Measurements from ENCODE around the gene IKBKG. TPM values are rescaled to one million over a fixed set of nuclear protein-coding genes. Genes with fewer than 3 reads are reported as not detected.
"Not testable (repeated sequence)": the region's sequence is repeated elsewhere in the genome, so short reads cannot be mapped to it uniquely, and the experiment has no call there.

Gene IKBKG
- total RNA-seq, 1 donor, result 18.5 TPM

- TF ChIP-seq CTCF (IDR thresholded peaks at IDR 0.05; ENCODE audit: extremely low read depth, low read depth, low read length), result no peak
- Histone ChIP-seq H3K4me2 (ENCODE audit: insufficient read depth, low read length) (no peak overlapping the region), H3K27ac (ENCODE audit: low read depth, low read length) (no peak overlapping the region), H3K27me3 (ENCODE audit: insufficient read depth, low read length) (no peaks in the 10 kb centered on the region), H3K4me3 (ENCODE audit: insufficient read depth, low read length) (no peak overlapping the region), H3K4me1 (ENCODE audit: insufficient read depth, low read length) (no peaks in the 10 kb centered on the region), H2AFZ (ENCODE audit: low read length) (no peak overlapping the region), H3K9me3 (ENCODE audit: low read depth, low read length) (no peaks in the 10 kb centered on the region), H4K20me1 (ENCODE audit: insufficient read depth, low read length) (no peaks in the 10 kb centered on the region), H3K79me2 (ENCODE audit: insufficient read depth, low read length) (peaks cover 8% of the 10 kb centered on the region), H3K36me3 (ENCODE audit: insufficient read depth, low read length) (peaks cover 12% of the 10 kb centered on the region)
- no peak for DNase-seq (ENCODE audit: insufficient read length, low spot score, missing footprints)
Observed at GRCh38 chrX:154532690-154533089, 14.7 kb upstream of the IKBKG start.

DNA sequence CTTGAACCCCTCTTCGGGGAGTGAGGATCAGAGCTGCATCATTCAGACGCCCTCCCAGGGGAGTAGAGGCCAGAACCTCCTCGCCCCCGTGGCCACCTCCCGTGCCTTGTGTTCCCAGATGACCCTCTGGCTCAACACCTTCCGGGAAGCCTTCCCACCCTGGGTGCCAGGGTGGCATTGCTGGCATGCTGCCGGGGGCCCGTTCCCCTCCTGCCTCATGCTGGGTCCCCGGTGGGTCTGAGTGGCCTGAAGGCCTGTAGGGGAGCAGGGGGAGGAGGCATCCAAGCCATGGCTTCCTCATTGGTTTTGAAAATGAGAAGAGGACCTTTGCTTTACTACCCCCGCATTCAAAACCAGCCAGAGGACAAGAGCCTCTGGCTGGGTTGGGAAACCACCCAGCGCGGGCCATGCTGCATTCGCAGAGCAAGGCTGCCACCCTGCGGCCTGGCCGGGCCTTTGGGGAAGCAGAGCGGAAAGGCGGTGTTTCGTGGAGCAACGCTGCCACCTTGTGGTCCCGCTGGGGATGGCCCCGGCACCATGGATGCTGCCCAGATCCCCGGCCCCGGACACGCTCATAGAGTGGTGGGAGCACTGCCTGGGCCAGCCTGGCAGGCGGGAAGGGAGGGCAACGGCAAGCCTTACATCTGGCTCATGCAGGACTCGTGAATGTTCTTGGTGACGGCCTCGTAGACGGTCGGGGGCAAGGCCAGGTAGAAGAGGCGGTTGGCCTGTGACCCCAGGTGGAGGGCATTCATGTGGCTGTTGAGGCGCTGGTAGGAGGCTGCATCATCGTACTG, 12.7 kb upstream of the IKBKG start:
- peak; percentile 97 for TF ChIP-seq CTCF (IDR thresholded peaks at IDR 0.05; ENCODE audit: extremely low read depth, low read depth, low read length)
- Histone ChIP-seq H3K27me3 (ENCODE audit: insufficient read depth, low read length) (no peaks in the 10 kb centered on the region), H4K20me1 (ENCODE audit: insufficient read depth, low read length) (no peaks in the 10 kb centered on the region), H3K4me3 (ENCODE audit: insufficient read depth, low read length) (no peak overlapping the region), H3K79me2 (ENCODE audit: insufficient read depth, low read length) (peaks cover 16% of the 10 kb centered on the region), H3K9me3 (ENCODE audit: low read depth, low read length) (no peaks in the 10 kb centered on the region), H2AFZ (ENCODE audit: low read length) (no peak overlapping the region), H3K27ac (ENCODE audit: low read depth, low read length) (no peak overlapping the region), H3K4me1 (ENCODE audit: insufficient read depth, low read length) (no peaks in the 10 kb centered on the region), H3K36me3 (ENCODE audit: insufficient read depth, low read length) (peaks cover 12% of the 10 kb centered on the region), H3K4me2 (ENCODE audit: insufficient read depth, low read length) (no peak overlapping the region)
- DNase-seq (ENCODE audit: insufficient read length, low spot score, missing footprints), result peak; percentile 99

DNA sequence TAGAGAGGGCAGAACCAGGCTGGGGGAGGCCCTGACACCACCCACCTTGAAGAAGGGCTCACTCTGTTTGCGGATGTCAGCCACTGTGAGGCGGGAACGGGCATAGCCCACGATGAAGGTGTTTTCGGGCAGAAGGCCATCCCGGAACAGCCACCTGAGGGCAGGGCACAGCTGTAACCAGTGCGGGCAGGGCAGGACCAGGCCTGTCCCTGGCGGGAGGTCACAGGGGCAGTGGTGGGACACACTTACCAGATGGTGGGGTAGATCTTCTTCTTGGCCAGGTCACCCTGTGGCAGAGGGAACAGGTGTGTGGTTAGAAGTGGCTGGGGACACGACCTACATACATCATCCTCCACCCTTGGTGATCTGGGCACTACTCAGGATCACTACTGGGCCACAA, 11.5 kb upstream of the IKBKG start:
- peaks cover 5% of the 10 kb centered on the region for H3K4me1 ChIP-seq (ENCODE audit: insufficient read depth, low read length)
- H3K27ac ChIP-seq (ENCODE audit: low read depth, low read length), result no peak overlapping the region
- H2AFZ ChIP-seq (ENCODE audit: low read length), result no peak overlapping the region
- DNase-seq (ENCODE audit: insufficient read length, low spot score, missing footprints), result no peak
- no peaks in the 10 kb centered on the region for H4K20me1 ChIP-seq (ENCODE audit: insufficient read depth, low read length)
- no peaks in the 10 kb centered on the region for H3K9me3 ChIP-seq (ENCODE audit: low read depth, low read length)
- no peak for TF ChIP-seq CTCF (IDR thresholded peaks at IDR 0.05; ENCODE audit: extremely low read depth, low read depth, low read length)
- no peak overlapping the region for H3K4me3 ChIP-seq (ENCODE audit: insufficient read depth, low read length)
- peaks cover 20% of the 10 kb centered on the region for H3K79me2 ChIP-seq (ENCODE audit: insufficient read depth, low read length)
- H3K27me3 ChIP-seq (ENCODE audit: insufficient read depth, low read length), result no peaks in the 10 kb centered on the region
- H3K36me3 ChIP-seq (ENCODE audit: insufficient read depth, low read length), result peaks cover 16% of the 10 kb centered on the region
- H3K4me2 ChIP-seq (ENCODE audit: insufficient read depth, low read length), result no peak overlapping the region

DNA sequence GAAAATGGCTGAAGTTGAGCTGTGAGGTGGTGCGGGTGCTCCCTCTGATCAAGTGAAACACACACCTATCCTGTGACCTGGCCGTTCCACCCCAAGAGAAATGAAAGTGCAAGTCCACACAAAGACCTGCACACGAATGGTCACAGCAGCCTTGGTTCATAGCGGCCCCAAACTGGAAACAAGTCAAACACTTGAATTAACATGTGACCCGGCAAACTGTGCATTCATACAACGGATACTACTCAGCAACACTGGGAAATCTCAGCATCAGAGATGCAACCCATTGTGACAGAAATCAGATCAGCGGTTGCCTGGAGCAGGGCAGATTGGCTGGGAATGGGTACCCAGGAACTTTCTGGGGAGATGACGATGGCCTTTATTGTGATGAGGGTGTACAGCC, 8.3 kb upstream of the IKBKG start:
- H3K36me3 ChIP-seq (ENCODE audit: insufficient read depth, low read length), result peaks cover 8% of the 10 kb centered on the region
- H3K4me1 ChIP-seq (ENCODE audit: insufficient read depth, low read length), result peaks cover 27% of the 10 kb centered on the region
- peaks cover 22% of the 10 kb centered on the region for H3K79me2 ChIP-seq (ENCODE audit: insufficient read depth, low read length)
- TF ChIP-seq CTCF (IDR thresholded peaks at IDR 0.05; ENCODE audit: extremely low read depth, low read depth, low read length), result no peak
- no peak overlapping the region for H3K4me2 ChIP-seq (ENCODE audit: insufficient read depth, low read length)
- H3K4me3 ChIP-seq (ENCODE audit: insufficient read depth, low read length), result no peak overlapping the region
- H4K20me1 ChIP-seq (ENCODE audit: insufficient read depth, low read length), result no peaks in the 10 kb centered on the region
- DNase-seq (ENCODE audit: insufficient read length, low spot score, missing footprints), result peak; percentile 1
- H3K27me3 ChIP-seq (ENCODE audit: insufficient read depth, low read length), result no peaks in the 10 kb centered on the region
- H2AFZ ChIP-seq (ENCODE audit: low read length), result no peak overlapping the region
- no peak overlapping the region for H3K27ac ChIP-seq (ENCODE audit: low read depth, low read length)
- H3K9me3 ChIP-seq (ENCODE audit: low read depth, low read length), result no peaks in the 10 kb centered on the region

DNA sequence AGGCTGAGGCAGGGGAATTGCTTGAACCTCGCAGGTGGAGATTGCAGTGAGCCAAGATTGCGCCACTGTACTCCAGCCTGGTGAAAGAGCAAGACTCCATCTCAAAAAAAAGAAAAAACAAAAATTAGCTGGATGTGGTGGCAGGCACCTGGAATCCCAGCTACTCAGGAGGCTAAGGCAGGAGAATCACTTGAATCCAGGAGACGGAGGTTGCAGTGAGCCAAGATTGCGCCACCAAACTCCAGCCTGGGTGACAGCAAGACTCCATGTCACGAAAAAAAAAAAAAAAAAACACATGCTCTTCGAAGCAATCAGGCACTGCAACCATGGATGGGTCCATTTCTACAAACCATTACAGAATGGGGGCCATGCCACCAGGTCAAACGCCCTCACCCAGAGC, 7.1 kb upstream of the IKBKG start:
- Histone ChIP-seq H3K79me2 (ENCODE audit: insufficient read depth, low read length) (peaks cover 32% of the 10 kb centered on the region), H3K4me1 (ENCODE audit: insufficient read depth, low read length) (peaks cover 33% of the 10 kb centered on the region)
- H3K36me3 ChIP-seq (ENCODE audit: insufficient read depth, low read length); H3K27ac ChIP-seq (ENCODE audit: low read depth, low read length); H3K4me2 ChIP-seq (ENCODE audit: insufficient read depth, low read length); H3K27me3 ChIP-seq (ENCODE audit: insufficient read depth, low read length); H3K9me3 ChIP-seq (ENCODE audit: low read depth, low read length); H3K4me3 ChIP-seq (ENCODE audit: insufficient read depth, low read length); DNase-seq (ENCODE audit: insufficient read length, low spot score, missing footprints); H2AFZ ChIP-seq (ENCODE audit: low read length); H4K20me1 ChIP-seq (ENCODE audit: insufficient read depth, low read length): not testable (repeated sequence)

Data from osteoblast (primary cell).